ENCODE results near the gene TICAM1. TPM values are rescaled to one million over a fixed set of nuclear protein-coding genes. Genes with fewer than 3 reads are reported as not detected.

The TICAM1 gene
- total and polyA plus RNA-seq, 10 of the 15 experiments (the other 5 are each of a cell fraction or from before 2014, with no cell fraction given), result 0.31 to 31.1 (median 5.3) TPM

GRCh38 chr19:4859697-4860096 lies 28.2 kb upstream of the TICAM1 start:
- Histone ChIP-seq H3K9ac (ENCODE audit: control insufficient read depth, insufficient read depth, low read length) (no peak overlapping the region), H3K27me3 (replicated peaks in 1 of 2; ENCODE audit: control insufficient read depth in 2 of 2, insufficient read depth in 2 of 2, low read length in 1 of 2) (no peaks in the 10 kb centered on the region), H3K36me3 (ENCODE audit: control insufficient read depth in 2 of 2, insufficient read depth in 2 of 2, low read length in 1 of 2) (peaks cover 10 to 12% of the 10 kb centered on the region in 2 experiments), H3K4me2 (ENCODE audit: control insufficient read depth, insufficient read depth) (no peak overlapping the region), H3K27ac (ENCODE audit: control insufficient read depth, insufficient read depth) (no peak overlapping the region), H3K9me3 (replicated peaks; ENCODE audit: control insufficient read depth, insufficient read depth, low read length) (no peaks in the 10 kb centered on the region), H4K20me1 (ENCODE audit: control insufficient read depth, insufficient read depth) (no peaks in the 10 kb centered on the region), H3K79me2 (ENCODE audit: control insufficient read depth, insufficient read depth, low read length) (peaks cover 7% of the 10 kb centered on the region), H2AFZ (ENCODE audit: control insufficient read depth, low read depth, low read length) (no peak overlapping the region), H3K4me1 (ENCODE audit: control insufficient read depth, insufficient read depth, low read length) (peaks cover 19% of the 10 kb centered on the region), H3K4me3 (no peak overlapping the region)
- in situ Hi-C loops (cut with MboI), result no loop called here
- RAD21 ChIA-PET (ENCODE audit: unreplicated experiment), result no interaction called here
- intact Hi-C loops (cut with micrococcal nuclease; ENCODE audit: unreplicated experiment), result loop anchor here (10.0 kb wide), 1 partner anchor 105 kb away; the partner anchor contains the start of gene KDM4B
- BruUV-seq (replicated peaks), result no TSS peak
- ATAC-seq (no peak), DNase-seq (ENCODE audit: low read depth, low spot score) (no peak), FAIRE-seq (no peak)
- SMC1A ChIA-PET (ENCODE audit: uncharacterized antibody, unreplicated experiment), result interaction anchor here (0.6 kb wide), 1 partner anchor 59 kb away, joined by 5 read pairs; no protein-coding TSS in a partner anchor
- POLR2A ChIA-PET, result no interaction called here
- 91% methylated on average over 10 of the region's 11 CpGs for WGBS (ENCODE audit: insufficient coverage, insufficient replicate concordance, low lambda C conversion rate, missing lambda C conversion rate)
- CTCF ChIA-PET, result interaction anchor here (0.7 to 1.0 kb wide), 3 partner anchors 11 to 49 kb away, joined by 3 to 6 read pairs (median 4); no protein-coding TSS in a partner anchor
- no peak for TF ChIP-seq RAD51 (IDR thresholded peaks at IDR 0.05)
- TF ChIP-seq IRF4 (IDR thresholded peaks at IDR 0.05; ENCODE audit: low read depth, low read length), result no peak
- TF ChIP-seq MYB (IDR thresholded peaks at IDR 0.05; ENCODE audit: borderline replicate concordance, low read depth, low read length), result no peak
- TF ChIP-seq SKIL (IDR thresholded peaks at IDR 0.05; ENCODE audit: low read depth, poor library complexity, severe bottlenecking), result no peak
- TF ChIP-seq ZBED1 (IDR thresholded peaks at IDR 0.05; ENCODE audit: borderline replicate concordance), result no peak
- no peak for TF ChIP-seq BCL11A (IDR thresholded peaks at IDR 0.05; ENCODE audit: low read depth, low read length)
- TF ChIP-seq E2F4 (IDR thresholded peaks at IDR 0.05; ENCODE audit: low read depth, low read length), result no peak
- TF ChIP-seq SP1 (IDR thresholded peaks at IDR 0.05; ENCODE audit: low read depth, low read length), result no peak
- no peak for TF ChIP-seq FOXM1 (IDR thresholded peaks at IDR 0.05; ENCODE audit: low read depth, low read length)
- TF ChIP-seq KAT2A (conservative IDR thresholded peaks at IDR 0.05; ENCODE audit: control insufficient read depth, low read depth, low read length), result no peak
- no peak for TF ChIP-seq BHLHE40 (IDR thresholded peaks at IDR 0.05; ENCODE audit: borderline replicate concordance in 1 of 2, low read depth in 2 of 2, low read length in 1 of 2)
- TF ChIP-seq ZNF207 (IDR thresholded peaks at IDR 0.05; ENCODE audit: borderline replicate concordance), result no peak
- no peak for TF ChIP-seq CBFB (IDR thresholded peaks at IDR 0.05; ENCODE audit: low read depth)
- no peak for TF ChIP-seq RAD21 (IDR thresholded peaks at IDR 0.05; ENCODE audit: insufficient read depth, low read depth, low read length)
- TF ChIP-seq EP300 (IDR thresholded peaks at IDR 0.05; ENCODE audit: borderline replicate concordance in 1 of 2, control insufficient read depth in 1 of 2, low read depth in 2 of 2, low read length in 2 of 2), result no peak
- no peak for TF ChIP-seq TAF1 (IDR thresholded peaks at IDR 0.05; ENCODE audit: borderline replicate concordance, low read depth, low read length)
- TF ChIP-seq SPI1 (IDR thresholded peaks at IDR 0.05; ENCODE audit: borderline replicate concordance, insufficient read depth, low read depth, low read length), result no peak
- no peak for TF ChIP-seq JUND (IDR thresholded peaks at IDR 0.05; ENCODE audit: low read depth, low read length)
- no peak for TF ChIP-seq ASH2L (IDR thresholded peaks at IDR 0.05; ENCODE audit: borderline replicate concordance, low read depth)
- TF ChIP-seq HDGF (IDR thresholded peaks at IDR 0.05), result no peak
